Measurements from ENCODE around the gene NFKB1.

DNA sequence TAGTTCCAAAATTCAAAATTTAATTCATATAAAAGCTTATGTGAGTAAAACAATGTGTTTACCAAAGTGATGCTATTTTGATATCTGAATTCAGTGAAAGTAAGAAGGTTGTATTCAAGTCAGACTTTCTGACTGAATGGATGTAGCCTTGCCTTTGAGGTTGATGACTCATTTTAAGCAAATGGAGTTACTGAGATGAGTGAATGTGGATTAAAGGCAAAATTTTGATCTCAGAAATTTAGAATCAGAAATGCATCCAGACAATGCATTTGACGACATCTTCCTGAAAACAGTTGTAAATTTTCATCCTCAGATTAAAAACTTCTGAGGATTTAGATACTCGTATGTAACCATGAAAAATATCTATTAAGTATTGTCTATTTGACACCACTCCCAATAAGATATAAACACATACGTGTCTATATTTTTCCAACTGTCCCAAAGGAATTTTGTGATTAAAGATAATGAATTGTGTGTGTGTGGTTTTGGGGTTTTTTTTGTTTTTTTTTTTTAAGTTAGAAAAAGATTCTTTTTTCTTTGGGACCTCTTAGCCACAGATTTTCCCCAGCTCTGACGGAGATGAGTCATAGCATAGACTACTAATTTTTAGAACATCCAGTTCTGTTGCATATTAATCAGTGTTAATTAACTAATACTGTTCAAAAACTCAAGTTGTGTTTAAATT lies 34.4 kb downstream of the NFKB1 start:
- TF ChIP-seq, protein P1, sequence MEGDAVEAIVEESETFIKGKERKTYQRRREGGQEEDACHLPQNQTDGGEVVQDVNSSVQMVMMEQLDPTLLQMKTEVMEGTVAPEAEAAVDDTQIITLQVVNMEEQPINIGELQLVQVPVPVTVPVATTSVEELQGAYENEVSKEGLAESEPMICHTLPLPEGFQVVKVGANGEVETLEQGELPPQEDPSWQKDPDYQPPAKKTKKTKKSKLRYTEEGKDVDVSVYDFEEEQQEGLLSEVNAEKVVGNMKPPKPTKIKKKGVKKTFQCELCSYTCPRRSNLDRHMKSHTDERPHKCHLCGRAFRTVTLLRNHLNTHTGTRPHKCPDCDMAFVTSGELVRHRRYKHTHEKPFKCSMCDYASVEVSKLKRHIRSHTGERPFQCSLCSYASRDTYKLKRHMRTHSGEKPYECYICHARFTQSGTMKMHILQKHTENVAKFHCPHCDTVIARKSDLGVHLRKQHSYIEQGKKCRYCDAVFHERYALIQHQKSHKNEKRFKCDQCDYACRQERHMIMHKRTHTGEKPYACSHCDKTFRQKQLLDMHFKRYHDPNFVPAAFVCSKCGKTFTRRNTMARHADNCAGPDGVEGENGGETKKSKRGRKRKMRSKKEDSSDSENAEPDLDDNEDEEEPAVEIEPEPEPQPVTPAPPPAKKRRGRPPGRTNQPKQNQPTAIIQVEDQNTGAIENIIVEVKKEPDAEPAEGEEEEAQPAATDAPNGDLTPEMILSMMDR (IDR thresholded peaks at IDR 0.05; ENCODE audit: low read length): no peak
- TF ChIP-seq EZH2 (IDR thresholded peaks at IDR 0.05; ENCODE audit: borderline replicate concordance, low read length): no peak
